Keratinocyte (primary cell): ENCODE results near the gene IGFBP1.

Source experiments
- EZH2 ChIP-seq: IDR thresholded peaks from one replicate; pipeline ENCODE4 v1.6.1; 2012; ENCODE audit warnings: inconsistent platforms, mild to moderate bottlenecking, low read length, moderate library complexity
- TF ChIP-seq, protein P1 (sequence below), 3 experiments: IDR thresholded peaks in 1 of 3; conservative IDR thresholded peaks in 1 of 3; optimal IDR thresholded peaks in 1 of 3; 2 replicates in 2 of 3; 3 replicates in 1 of 3; pipeline versions ENCODE3 to v1.5.1; 2011; ENCODE audit warnings: low read length in 3 of 3, mild to moderate bottlenecking in 3 of 3, moderate library complexity in 2 of 3, control low read depth in 1 of 3, inconsistent platforms in 1 of 3; ENCODE audit not compliant: insufficient read depth in 2 of 3; ENCODE audit errors: extremely low read depth in 1 of 3

DNA sequence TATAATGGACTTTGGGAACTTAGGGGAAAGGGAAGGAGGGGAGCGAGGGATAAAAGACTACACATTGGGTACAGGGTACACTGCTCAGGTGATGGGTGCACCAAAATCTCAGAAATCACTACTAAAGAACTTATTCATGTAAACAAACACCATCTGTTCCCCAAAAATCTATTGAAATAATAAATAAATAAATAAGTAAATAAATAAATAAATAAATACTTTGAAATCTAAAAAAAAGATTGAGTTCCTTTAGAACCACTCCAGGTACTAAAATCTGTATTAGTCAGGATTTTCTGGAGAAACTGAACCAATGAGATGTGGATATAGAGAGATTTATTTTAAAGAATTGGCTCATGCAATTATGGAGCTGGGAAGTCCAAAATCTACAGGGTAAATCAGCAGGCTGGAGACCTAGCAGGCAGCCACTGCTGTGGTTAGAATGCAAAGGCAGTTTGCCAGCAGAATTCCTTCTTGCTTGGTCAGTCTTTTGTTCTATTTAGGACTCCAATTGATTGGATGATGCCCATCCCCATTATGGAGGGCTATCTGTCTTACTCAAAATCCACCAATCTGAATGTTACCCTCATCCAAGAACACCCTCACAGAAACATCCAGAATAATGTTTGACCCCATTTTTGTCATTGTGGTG lies 8.9 kb downstream of the IGFBP1 start:
- no peak for TF ChIP-seq EZH2
- TF ChIP-seq, protein P1, sequence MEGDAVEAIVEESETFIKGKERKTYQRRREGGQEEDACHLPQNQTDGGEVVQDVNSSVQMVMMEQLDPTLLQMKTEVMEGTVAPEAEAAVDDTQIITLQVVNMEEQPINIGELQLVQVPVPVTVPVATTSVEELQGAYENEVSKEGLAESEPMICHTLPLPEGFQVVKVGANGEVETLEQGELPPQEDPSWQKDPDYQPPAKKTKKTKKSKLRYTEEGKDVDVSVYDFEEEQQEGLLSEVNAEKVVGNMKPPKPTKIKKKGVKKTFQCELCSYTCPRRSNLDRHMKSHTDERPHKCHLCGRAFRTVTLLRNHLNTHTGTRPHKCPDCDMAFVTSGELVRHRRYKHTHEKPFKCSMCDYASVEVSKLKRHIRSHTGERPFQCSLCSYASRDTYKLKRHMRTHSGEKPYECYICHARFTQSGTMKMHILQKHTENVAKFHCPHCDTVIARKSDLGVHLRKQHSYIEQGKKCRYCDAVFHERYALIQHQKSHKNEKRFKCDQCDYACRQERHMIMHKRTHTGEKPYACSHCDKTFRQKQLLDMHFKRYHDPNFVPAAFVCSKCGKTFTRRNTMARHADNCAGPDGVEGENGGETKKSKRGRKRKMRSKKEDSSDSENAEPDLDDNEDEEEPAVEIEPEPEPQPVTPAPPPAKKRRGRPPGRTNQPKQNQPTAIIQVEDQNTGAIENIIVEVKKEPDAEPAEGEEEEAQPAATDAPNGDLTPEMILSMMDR (optimal IDR thresholded peaks at IDR 0.05 in 1 of 3, IDR thresholded peaks at IDR 0.05 in 1 of 3, conservative IDR thresholded peaks at IDR 0.05 in 1 of 3; ENCODE audit: extremely low read depth in 1 of 3, insufficient read depth in 2 of 3, low read length in 3 of 3) = no peak
